T1000 (cell line): ENCODE measurements around the gene CLPX.
A peak's percentile ranks its signal among the peaks of the same experiment; 100 is the strongest.
"Not testable (repeated sequence)": the region's sequence is repeated elsewhere in the genome, so short reads cannot be mapped to it uniquely, and the experiment has no call there.

Experiments used
- DNase-seq: peaks from one replicate; lab custom pipeline; 2025; ENCODE audit warnings: mixed read lengths; lab: John Stamatoyannopoulos, UW

The CLPX gene

GRCh38 chr15:65184868-65185717 is at the start of gene CLPX:
CLPX (minus strand) TSS chr15:65185342; CDS start chr15:65185153, 189 bp downstream.
- peak; percentile 61 for DNase-seq

GRCh38 chr15:65233696-65234095 is 48.6 kb upstream of the CLPX start:
- no peak for DNase-seq

- no peak for DNase-seq
Measured at GRCh38 chr15:65232520-65232919, 47.4 kb upstream of the CLPX start.

- no peak for DNase-seq
Measured at GRCh38 chr15:65231306-65231705, 46.2 kb upstream of the CLPX start.

GRCh38 chr15:65226901-65227300 is 41.8 kb upstream of the CLPX start:
- not testable (repeated sequence) for DNase-seq

GRCh38 chr15:65226221-65226620 is 41.1 kb upstream of the CLPX start:
- no peak for DNase-seq

- DNase-seq = no peak
Measured at GRCh38 chr15:65223996-65224395, 38.9 kb upstream of the CLPX start.

- no peak for DNase-seq
Measured at GRCh38 chr15:65222891-65223290, 37.7 kb upstream of the CLPX start.

- DNase-seq = no peak
Measured at GRCh38 chr15:65221697-65222096, 36.6 kb upstream of the CLPX start.

GRCh38 chr15:65219137-65219536 is 34.0 kb upstream of the CLPX start:
- DNase-seq = no peak

GRCh38 chr15:65217526-65218482 is 32.7 kb upstream of the CLPX start:
- no peak for DNase-seq

GRCh38 chr15:65215496-65215895 is 30.4 kb upstream of the CLPX start:
- DNase-seq = no peak

- DNase-seq = no peak
Measured at GRCh38 chr15:65214010-65214409, 28.9 kb upstream of the CLPX start.

GRCh38 chr15:65213241-65213640 is 28.1 kb upstream of the CLPX start:
- no peak for DNase-seq

- DNase-seq = no peak
Measured at GRCh38 chr15:65212097-65212496, 27.0 kb upstream of the CLPX start.

GRCh38 chr15:65211482-65211982 is 26.4 kb upstream of the CLPX start:
- DNase-seq = no peak

- DNase-seq = no peak
Measured at GRCh38 chr15:65210770-65211481, 25.8 kb upstream of the CLPX start, which contains the start of gene CILP. CILP (minus strand) TSS chr15:65211473; CDS start chr15:65209755, 1,718 bp downstream.

- no peak for DNase-seq
Measured at GRCh38 chr15:65209701-65210643, 24.8 kb upstream of the CLPX start.

- no peak for DNase-seq
Measured at GRCh38 chr15:65208647-65209046, 23.5 kb upstream of the CLPX start.

- no peak for DNase-seq
Measured at GRCh38 chr15:65207280-65207840, 22.2 kb upstream of the CLPX start.
